Epithelial cell of proximal tubule (primary cell): Measurements from ENCODE around the gene TESK2. TPM values are rescaled to one million over a fixed set of nuclear protein-coding genes. Genes with fewer than 3 reads are reported as not detected.

Experiments
- DNase-seq: peaks from one replicate; pipeline ENCODE4 v3.0.0-alpha.2; 2011; ENCODE audit warnings: low read depth
- H3K4me3 ChIP-seq: 2 replicates; pipeline ENCODE4 v1.5.1; 2011; ENCODE audit warnings: low read depth, mild to moderate bottlenecking, low read length
- total RNA-seq: library from RNA; depleted of rRNA; stranded (reverse); fragments of >200 nt; gene quantifications from 2 replicates; pipeline ENCODE4 v1.2.3, GENCODE V29; 2015
- TF ChIP-seq, protein P1 (sequence below): conservative IDR thresholded peaks from 2 replicates; pipeline ENCODE4 v1.5.1; 2012; ENCODE audit warnings: low read depth, mild to moderate bottlenecking, low read length

TESK2 gene
- total RNA-seq, 1 donor from 2014 or later: 2.9 TPM

- no peak overlapping the region for H3K4me3 ChIP-seq
- TF ChIP-seq, protein P1, sequence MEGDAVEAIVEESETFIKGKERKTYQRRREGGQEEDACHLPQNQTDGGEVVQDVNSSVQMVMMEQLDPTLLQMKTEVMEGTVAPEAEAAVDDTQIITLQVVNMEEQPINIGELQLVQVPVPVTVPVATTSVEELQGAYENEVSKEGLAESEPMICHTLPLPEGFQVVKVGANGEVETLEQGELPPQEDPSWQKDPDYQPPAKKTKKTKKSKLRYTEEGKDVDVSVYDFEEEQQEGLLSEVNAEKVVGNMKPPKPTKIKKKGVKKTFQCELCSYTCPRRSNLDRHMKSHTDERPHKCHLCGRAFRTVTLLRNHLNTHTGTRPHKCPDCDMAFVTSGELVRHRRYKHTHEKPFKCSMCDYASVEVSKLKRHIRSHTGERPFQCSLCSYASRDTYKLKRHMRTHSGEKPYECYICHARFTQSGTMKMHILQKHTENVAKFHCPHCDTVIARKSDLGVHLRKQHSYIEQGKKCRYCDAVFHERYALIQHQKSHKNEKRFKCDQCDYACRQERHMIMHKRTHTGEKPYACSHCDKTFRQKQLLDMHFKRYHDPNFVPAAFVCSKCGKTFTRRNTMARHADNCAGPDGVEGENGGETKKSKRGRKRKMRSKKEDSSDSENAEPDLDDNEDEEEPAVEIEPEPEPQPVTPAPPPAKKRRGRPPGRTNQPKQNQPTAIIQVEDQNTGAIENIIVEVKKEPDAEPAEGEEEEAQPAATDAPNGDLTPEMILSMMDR: no peak
- DNase-seq: no peak
Observed at GRCh38 chr1:45383191-45383590, 107.8 kb downstream of the TESK2 start.

DNA sequence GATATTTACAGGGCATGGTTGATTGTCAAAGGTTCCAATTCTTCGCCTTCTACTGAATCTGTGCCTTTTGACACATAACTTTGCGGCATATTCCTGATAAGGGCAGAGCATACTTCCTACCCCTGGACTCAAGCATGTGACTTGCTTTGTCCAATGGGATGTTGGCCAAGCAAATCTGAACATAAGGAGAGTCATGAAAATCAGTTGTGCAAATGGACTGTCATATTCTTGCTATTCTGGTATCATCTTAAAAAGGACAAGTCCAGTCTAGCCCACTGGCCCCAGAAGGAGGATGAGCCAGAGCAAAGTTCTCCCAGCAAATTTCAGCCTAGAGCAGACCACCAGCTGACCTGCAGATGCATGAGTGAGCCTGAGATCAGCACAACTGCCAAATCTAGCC is 109.7 kb downstream of the TESK2 start:
- TF ChIP-seq, protein P1: no peak
- H3K4me3 ChIP-seq: no peak overlapping the region
- no peak for DNase-seq

GRCh38 chr1:45380730-45381129 is 110.2 kb downstream of the TESK2 start:
- TF ChIP-seq, protein P1: no peak
- no peak for DNase-seq
- H3K4me3 ChIP-seq: no peak overlapping the region

DNA sequence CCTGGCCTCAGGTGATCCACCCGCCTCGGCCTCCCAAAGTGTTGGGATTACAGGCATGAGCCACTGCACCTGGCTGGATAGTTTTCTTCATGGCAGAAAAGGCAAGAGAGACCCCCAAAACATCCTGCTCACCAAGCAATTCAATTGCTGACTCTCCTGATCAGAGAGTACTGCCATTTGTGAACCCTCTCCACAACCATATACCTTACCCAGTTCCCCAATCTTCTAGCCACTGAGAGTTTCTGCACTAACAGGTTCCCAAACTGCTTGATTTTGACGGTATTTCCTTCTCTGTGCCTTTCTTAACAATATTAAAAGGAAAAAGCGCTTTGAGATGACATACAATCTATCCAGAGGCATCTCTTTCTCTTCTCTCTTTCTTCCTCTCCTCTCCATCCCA is 110.8 kb downstream of the TESK2 start:
- TF ChIP-seq, protein P1: no peak
- no peak for DNase-seq
- no peak overlapping the region for H3K4me3 ChIP-seq

DNA sequence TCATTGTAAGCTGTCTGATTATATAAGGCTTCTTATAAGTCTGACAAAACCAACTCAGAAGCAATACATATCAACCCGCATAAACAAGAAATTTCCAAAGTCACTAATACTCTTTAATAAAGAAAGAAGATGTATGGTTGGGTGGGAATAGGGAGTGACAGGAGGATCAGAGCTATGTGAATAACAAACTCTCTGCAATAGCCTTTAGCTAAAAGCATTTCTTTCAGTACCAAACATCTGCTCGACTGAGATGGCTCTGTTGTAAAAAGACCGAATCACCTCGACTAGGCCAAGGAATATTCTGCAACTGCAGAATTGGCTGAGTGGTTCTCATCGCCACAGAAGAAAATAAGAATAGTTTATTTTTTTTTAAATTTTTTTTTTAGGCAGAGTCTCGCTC is 111.4 kb downstream of the TESK2 start:
- no peak for DNase-seq
- no peak overlapping the region for H3K4me3 ChIP-seq
- TF ChIP-seq, protein P1: no peak

DNA sequence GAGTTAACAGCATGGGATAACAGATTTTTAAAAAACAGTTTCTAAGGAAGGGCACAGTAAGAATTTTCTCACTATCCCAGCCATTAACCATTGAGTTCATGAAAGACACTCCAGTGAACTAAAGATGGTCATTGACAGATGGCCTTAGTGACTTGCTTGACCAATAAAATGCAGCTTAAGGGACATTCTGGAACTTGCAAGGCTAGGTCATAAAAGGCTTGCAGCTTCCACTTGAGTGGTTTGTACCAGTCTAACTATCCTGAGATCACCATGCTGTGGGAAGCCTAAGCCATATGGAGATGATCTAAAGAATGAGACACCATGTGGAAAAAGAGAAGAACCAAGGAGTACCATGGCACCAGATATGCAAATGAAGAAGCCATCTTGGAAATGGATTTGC is 112.8 kb downstream of the TESK2 start:
- no peak overlapping the region for H3K4me3 ChIP-seq
- no peak for DNase-seq
- TF ChIP-seq, protein P1: no peak
